ENCODE results near the gene FASN.
"Not testable (repeated sequence)": the region's sequence is repeated elsewhere in the genome, so short reads cannot be mapped to it uniquely, and the experiment has no call there.

The FASN gene

DNA sequence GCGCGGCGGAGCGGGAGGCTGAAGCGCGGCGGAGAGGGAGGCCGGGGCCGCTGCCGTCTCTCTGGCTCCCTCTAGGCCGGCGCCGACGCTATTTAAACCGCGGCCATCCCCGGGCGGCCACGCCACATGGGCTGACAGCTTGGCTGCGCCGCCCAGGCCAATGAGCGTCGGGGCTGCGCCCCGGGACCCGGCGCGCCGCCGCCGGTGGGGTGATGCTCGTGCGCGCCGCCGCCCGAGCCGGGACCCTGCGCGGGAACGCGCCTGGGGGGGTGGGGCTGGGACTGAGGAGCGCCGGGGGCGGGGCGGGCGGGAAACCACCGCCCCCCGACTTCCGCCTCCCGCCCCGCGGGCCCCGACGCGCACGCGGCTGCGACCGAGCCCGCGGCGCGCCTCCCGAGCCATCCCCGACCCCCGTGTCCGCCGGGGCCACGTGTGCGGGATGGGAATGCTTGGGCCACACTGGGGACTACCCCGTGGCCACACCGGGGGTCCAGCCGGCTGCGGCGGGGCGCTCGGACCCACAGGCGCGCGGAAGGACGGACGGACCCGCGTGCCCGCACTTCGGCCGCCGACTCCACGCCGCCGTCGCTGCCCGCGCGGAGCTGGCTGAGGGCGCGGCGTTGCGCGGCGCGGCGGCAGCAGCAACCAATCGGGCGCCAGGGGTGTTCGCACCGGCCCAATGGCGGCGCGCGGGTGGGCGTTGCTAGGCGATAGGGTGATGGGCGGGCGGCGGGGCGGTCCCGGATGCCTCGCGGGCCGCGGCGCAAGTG is at the start of gene FASN:
Gene FASN, minus strand, starts transcription at position 68 of the 770 bp plus-strand sequence. CDS start 1,791 bp downstream, outside the sequence.
- peak; percentile 79 to 94 (median 80) for DNase-seq

DNA sequence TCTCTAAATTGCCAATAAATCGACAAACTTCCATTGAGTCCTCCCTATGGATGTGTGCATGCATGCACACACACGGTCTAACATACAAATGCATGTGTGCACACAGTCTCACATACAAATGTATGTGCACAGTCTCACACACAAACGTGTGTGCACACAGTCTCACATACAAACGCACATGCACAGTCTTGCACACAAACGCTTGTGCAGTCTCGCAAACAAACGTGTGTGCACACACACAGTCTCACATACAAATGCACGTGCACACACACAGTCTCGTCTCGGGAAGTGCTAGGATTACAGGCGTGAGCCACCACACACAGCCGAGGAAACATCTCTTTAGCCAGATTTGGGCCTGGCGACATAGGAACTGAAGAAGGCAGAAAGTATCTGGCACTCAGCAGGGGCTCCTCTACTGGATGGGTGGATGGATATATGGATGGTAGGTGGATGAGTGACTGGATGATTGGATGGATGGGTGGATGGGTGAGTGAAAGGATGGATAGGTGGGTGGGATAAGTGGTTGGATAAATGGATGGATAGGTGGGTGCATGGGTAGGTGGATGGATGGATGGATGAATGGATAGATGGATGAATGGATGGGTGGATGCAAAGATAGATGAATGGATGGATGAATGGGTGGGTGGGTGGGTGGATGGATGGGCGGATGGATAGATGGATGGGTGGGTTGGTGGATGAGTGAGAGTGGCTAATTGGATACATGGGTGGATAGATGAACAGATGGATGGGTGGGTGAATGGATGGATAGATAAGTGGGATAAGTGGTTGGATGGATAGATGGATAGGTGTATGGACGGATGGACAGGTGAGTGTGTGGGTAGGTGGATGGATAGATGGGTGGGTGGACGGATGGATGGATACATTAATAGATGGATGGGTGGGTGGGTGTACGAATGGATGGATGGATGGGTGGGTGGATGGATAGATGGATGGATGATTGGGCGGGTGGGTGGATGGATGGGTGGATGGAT is 48.9 kb upstream of the FASN start:
- no peak for DNase-seq

DNA sequence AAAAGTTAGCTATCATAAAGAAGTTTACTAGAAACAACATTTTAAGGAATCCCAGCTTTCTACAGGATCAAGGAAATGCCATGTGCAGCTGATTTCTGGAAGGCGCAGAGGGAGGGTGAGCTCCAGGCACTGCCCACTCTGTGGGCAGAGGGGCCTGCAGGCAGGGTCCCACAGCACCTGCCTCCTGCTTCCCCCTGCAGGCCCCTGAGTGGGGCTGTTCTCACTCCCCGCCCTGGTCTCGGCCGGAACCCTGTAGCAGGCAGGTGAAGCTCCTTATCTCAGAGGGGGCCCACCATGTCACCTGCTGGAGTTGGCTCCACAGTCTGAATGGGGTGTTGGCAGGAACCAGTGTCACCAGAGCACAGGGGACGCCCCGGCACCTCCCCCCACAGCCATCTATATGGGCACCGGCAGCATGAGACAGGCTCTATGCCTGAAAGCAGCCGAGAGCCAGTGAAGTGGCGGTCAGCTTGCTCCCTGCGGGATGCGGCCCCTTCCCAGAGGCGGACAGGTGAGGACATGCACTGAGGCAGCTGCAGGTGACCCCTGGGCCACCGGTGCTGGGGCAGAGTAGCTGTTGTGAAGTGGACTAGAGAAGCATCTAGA is 47.6 kb upstream of the FASN start:
- DNase-seq, result no peak

DNA sequence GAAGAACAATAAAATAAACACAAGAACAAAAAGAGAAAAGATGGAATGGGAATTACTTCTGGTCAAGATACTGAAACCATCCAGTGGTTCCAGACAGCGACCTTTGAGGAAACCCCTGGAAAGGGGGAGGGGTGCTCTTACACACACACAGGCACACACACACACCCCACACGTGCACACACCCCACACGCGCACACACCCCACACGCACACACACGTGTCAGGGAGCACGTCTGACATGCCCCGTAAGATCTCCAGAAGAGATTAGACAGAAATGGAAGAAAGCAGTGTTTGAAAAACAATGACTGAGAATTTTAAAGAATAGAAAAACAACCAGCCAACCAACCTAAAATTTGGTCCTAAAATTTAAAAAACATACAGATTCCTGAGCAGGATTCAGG is 45.3 kb upstream of the FASN start:
- no peak for DNase-seq

DNA sequence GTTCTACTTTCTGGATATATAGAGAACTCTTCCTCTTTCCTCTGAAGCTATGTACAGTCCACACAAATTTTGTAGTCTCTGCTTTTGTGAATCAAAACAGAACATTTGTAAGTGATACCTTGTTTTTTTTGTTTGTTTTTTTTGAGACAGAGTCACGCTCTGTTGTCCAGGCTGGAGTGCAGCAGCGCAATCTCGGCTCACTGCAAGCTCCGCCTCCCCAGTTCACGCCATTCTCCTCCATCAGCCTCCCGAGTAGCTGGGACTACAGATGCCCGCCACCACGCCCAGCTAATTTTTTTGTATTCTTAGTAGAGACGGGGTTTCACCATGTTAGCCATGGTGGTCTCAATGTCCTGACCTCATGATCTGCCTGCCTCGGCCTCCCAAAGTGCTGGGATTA is 41.9 kb upstream of the FASN start:
- not testable (repeated sequence) for DNase-seq

DNA sequence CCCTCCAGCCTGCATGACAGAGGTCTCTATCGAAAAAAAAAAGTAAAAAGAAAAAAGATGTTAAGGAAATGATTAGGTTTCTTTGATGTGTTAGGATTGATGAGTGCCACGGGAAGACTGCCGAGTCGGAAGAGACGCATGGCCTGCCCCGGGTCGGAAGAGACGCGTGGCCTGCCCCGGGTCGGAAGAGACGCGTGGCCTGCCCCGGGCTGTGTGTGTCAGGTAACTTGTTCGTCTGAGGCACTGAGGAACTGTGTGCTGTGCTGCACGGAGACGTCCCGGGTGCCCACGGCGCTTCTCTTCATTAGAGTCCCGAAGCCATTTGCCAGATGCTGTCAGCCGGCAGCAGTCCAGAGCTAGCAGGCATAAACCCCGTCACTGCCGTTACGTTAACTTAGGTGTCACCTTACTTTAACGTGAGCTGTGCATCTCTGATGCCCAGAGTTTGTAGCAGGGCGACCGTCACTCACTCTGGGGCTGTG is 40.5 kb upstream of the FASN start:
- no peak for DNase-seq

DNA sequence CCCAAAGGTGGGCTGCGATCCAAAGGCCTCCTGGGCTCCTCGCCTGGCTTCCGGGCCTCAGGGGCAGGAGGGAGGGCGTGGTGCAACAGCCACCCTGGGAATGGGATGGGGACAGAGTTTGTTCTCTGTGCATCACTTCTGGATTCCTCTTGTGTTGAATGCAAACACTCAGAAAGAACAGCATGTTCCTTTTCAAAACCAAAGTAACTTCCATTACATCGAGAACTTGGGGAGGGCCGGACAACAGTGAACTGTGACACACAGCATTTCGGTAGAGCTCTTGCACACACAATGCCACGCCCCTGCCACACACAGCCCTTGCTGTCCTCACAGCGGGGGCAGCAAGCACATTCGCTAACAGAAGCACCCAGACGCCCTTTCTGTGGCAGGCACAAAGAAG is 36.1 kb upstream of the FASN start:
- no peak for DNase-seq

DNA sequence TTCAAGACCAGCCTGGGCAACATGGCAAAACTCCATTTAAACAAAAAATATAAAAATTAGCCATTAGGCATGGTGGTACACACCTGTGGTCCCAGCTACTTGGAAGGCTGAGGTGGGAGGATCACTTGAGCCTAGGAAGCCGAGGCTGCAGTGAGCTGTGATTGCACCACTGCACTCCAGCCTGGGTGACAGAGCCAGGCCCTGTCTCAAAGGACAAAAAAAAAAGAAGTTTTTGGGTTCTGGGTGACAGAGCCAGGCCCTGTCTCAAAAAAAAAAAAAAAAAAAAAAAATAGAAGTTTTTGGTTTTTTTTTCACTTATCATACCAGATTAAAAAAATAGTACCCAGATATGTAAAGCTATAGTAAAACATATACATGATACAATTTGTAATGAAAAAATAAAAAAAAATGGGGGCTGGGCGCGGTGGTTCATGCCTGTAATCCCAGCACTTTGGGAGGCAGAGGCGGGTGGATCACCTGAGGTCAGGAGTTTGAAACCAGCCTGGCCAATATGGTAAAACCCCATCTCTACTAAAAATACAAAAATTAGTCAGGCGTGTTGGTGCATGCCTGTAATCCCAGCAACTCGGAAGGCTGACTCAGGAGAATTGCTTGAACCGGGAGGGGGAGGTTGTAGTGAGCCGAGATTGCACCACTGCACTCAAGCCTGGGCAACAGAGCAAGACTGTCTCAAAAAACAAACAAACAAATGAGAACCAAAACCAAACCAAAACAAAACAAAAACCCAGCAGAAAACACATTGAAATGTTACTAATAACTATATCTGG is 35.3 kb upstream of the FASN start:
- not testable (repeated sequence) for DNase-seq

DNA sequence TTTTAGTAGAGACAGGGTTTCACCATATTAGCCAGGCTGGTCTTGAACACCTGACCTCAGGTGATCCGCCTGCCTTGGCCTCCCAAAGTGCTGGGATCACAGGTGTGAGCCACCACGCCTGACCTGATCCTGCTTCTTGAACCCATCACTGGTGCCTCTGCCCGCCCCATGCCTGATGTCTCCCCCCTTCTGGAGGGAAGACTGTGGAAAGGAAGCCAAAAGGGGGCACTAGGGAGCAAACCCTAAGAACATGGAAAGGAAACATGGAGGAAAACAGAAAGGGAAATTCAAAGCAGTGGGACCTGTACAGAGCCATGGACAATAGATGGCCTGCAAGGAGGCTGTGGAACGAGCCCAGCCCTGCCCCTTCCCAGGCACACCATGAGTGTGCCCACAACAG is 31.1 kb upstream of the FASN start:
- no peak for DNase-seq

DNA sequence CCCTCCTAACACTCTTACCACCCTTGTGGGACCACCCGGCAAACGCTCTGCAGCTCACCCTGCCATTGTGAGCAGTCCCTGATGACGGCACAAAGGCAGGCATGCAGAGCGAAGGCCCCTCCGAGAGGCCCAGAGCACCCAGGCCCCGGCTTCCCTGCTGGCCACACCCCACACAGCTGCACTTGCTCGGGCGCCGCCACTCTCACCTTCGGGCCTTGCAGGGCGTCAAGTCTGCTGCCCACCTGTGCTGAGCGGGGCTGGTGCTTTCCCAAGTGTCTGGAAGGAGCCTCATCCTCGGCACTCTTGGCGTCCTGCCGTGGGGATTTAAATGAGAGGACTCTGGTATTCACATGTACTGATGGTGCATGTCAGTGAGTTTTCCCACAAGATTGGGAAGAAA is 30.3 kb upstream of the FASN start:
- no peak for DNase-seq

DNA sequence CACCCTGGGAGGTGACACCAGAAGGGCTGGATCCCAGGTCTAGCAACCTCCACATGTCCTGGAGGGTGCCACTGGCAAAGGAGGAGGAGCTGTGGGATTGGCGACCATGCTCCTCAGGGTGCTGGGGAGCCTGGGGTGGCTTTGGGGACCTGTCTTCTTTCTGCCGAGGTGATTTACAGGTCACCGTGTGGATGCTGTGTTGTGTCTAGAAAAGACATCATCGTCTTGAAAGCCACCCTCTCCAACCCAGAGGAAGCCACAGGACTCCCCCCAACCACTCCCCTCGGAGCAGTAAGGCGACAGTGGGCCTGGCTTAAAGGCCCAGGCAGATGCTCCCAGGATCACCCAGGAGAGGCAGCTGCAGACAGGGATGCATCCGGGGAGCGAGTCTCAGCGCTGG is 29.7 kb upstream of the FASN start:
- peak in 1 of 4 experiments; percentile 26 for DNase-seq

DNA sequence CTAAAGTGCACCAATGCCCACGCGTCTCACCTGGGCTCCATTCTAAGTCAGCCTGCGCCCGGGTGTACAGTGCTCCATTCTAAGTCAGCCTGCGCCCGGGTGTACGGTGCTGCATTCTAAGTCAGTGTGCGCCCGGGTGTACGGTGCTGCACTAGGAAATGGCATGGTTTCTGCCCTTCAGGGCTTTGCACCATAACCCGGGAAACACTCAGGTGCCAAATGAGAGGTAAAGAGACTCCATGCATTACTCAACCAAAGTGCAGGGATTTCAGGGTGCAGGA is 29.2 kb upstream of the FASN start:
- peak in 1 of 4 experiments; percentile 52 for DNase-seq

DNA sequence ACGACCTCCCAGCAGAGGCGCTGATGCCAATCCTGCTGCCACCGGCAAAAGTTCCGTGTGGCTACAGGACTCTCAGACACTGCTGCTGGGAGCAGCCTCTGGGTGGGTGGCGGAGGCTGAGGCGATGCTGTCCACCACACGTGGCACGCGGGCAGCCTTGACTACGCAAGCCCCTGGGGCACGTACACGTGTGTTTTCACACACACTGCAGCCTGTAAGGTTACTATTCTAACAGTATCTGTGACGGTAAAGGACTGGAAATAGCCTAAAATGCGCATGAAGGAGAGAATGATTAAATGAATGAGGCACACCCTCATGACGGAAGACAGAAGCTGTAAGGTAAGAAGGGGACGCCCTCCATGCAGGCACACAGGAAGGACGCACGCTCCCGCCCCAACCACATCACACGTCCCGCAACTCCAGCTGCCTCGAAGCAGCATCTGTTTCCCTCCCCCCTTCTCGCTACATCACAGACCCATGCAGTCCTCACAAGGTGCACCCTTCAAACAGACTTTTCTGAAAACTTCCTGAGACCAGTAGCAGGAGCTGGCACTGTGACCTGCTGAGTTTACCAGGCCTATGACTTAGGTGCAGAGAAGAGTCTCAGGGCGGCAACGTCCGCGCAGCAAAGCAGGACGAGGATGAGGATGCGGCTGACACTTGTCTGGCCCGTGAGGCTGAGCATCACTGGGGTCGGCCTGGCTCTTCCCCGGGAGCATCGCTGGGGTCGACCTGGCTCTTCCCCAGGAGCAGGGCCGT is 28.7 kb upstream of the FASN start:
- DNase-seq, result peak in 3 of 4 experiments; percentile 32 to 84 (median 64)

DNA sequence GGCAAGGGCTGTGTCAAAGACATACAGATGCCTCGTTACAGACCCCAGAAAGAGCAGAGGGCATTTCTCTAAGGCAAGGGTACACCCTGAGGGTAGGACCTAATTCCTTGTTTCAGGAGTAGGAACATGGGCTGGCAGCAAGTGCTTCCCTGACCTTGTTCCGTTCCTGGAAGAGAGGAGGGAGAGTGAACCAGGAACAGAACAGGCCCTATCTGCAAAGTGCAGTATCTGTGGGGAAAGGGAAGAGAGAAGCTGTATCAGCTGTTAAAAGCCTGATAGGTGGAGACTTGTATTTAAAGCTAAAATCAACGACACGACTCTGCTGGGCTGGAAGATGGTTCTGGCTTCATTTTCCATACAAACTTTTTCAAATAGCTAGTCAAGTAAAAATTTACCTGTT is 26.1 kb upstream of the FASN start:
- no peak for DNase-seq

DNA sequence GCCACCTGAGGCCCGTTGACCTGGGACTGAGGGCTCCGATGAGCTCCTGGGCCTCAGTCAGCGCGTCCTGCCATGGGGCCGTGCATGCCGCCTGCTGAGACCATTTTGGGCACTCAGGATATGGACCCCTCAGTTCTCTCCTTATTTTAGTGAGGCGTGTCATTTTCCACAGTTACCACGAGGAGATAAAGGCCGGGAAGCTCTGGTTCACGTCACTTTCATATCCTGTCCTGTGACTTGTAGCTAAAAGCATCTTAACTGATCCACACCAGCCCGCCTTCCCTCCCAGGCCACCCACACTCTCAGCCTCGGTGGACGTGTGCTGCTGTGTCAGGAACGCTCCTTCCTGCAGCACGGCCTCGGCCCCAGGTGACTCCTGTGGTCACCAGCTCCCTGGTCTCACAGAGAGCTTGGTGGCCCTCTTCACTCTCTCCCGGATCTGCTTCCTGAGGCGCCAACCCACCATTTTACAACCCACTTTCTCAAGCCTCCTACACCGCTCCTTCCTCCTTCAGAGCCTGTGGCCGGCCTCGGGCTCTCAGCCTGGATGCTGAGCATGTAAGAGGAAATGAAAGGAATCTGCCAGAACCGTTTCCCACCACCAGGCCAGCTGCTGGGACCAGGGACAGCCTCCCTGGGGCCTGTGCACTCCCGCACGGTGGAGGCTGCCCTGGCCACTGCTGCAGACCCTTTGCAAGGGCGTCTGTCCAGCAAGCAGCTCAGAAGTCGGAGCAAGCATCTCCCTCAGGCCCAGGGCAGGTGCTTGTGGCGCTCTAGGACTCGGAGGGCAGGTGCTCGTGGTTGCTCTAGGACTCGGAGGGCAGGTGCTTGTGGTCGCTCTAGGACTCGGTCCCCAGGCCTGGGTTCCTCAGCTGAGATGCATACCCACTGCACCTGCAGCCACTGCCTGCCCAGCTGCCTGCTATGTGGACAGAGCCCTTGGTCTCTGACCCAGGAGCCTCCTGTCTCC is 23.9 kb upstream of the FASN start:
- no peak for DNase-seq

DNA sequence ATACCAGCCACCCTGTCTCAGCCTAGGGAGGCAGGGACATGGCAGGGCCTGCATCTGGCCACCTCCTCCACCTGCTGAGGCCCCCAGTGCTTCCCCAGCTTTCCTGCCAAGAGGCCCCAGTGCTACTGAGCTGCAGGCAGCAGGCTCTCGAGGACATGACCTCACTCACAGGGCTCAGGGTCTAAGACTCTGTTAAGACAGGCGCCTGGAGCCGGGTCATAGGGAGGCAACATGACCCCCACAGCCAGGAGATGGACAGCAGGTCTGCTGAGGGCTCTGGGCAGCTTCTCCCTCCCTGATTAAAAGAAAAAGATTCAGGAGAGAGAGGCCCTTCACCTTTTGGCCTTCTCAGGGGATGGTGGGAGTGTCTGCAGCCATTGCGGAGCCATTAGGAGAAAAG is 23.2 kb upstream of the FASN start:
- DNase-seq, result no peak

DNA sequence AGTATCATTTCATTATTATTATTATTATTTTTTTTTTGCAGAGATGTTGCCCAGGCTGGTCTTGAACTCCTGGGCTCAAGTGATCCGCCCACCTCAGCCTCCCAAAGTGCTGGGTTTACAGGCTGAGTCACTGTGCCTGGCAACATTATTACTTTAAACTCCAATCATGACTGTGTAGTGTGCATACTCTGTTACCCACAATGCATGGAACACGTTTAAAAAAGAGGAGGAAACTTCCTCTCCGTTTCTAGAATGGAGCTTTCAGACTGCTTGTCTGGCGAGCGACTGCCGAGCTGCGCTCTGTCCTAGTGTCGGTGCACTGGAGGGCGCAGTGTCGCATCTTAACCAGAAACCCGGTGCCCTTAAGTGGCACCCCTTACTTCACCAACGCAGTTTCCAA is 22.1 kb upstream of the FASN start:
- peak in 2 of 4 experiments; percentile 36 to 49 for DNase-seq

DNA sequence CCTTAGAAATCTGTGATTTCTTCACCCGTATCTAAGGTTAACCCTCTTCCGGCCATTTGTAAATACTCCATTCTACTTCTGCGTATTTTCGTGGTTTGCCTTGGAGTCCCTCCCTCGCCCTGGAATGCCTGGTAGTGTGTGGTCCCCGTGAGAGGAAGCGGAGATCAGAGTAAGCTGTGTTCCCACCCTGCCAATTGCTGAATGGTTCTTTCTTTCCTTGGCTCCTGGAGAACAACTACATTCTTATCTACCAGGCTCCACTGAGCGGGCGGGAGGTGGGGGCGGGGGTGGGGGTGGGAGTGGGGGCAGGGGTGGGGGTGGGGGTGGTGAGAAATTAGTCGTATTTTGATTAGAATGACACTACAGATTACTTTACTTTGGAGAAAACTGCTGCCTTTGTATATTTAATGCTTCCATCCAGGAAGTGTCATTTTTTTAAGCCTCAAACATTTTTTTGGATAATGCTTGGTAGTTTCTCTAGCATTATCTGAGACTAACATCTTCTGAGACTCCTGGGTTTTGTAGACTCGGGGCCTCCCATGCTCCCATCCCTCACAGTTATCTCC is 20.9 kb upstream of the FASN start:
- no peak for DNase-seq

DNA sequence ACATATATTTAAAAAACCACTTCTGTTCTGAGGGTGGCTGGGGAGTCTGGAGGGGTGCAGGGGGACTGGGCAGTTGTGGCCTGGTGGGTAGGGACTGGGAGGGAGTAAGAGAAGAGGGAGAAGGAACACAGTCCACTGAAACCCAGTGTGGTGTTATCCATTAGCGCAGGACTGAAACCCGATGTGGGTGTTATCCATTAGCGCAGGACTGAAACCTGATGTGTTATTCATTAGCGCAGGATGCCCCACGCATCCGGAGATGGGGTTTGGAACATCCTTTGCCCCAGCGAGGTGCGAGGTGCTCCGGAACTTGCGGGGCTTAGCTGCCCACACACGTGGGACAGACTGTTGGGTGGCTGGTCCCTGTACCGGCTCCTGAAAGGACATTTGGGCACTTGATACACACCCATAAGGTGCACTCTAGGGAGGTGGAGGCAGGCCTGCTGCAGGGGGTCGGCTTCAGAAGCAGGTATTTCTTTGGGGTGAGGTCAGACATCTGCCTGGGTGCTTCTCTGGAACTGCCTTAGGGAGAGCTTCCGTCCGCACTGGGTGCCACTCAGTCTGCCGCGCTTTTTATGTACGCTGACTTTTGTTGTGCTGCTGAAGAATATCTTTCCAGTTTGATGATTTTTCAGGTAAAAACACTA is 20.3 kb upstream of the FASN start:
- DNase-seq, result no peak
